Ovary (tissue), 3 donors: ENCODE results near the gene HLA-DRA.

Experiments
- EP300 ChIP-seq: sonication (generic); formaldehyde crosslinking; IDR thresholded peaks from one replicate; pipeline ENCODE4 v1.6.1; 2017; ENCODE audit warnings: antibody characterized with exemption
- POLR2A ChIP-seq: fragments of 450-650 bp; IDR thresholded peaks from one replicate; pipeline ENCODE4 v1.6.1; 2017; ENCODE audit warnings: antibody characterized with exemption, mild to moderate bottlenecking, moderate library complexity
- TF ChIP-seq, protein P1 (sequence below), 3 donors: fragments of 450-650 bp in 2 of 3; fragments of 200-600 bp in 1 of 3; IDR thresholded peaks; one replicate each; pipeline versions ENCODE4 v1.5.1 to v1.8.0; 2016 to 2022; ENCODE audit warnings: antibody characterized with exemption in 3 of 3, mild to moderate bottlenecking in 1 of 3
- donor health status: DM: no; HTN: no; CAD: no.

DNA sequence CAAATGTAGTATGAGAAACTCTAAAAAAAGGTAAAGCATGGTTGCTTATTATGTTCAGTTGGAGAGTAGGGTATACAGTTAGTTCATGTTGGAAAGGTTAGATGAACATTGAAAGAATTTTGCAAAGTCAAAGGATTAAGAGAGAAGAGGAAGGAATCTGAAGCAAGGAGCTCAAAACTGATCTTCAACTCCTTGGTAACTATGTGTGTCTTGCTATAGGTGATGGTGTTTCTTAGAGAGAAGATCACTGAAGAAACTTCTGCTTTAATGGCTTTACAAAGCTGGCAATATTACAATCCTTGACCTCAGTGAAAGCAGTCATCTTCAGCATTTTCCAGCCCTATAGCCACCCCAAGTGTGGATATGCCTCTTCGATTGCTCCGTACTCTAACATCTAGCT is 4.7 kb downstream of the HLA-DRA start:
- TF ChIP-seq, protein P1, sequence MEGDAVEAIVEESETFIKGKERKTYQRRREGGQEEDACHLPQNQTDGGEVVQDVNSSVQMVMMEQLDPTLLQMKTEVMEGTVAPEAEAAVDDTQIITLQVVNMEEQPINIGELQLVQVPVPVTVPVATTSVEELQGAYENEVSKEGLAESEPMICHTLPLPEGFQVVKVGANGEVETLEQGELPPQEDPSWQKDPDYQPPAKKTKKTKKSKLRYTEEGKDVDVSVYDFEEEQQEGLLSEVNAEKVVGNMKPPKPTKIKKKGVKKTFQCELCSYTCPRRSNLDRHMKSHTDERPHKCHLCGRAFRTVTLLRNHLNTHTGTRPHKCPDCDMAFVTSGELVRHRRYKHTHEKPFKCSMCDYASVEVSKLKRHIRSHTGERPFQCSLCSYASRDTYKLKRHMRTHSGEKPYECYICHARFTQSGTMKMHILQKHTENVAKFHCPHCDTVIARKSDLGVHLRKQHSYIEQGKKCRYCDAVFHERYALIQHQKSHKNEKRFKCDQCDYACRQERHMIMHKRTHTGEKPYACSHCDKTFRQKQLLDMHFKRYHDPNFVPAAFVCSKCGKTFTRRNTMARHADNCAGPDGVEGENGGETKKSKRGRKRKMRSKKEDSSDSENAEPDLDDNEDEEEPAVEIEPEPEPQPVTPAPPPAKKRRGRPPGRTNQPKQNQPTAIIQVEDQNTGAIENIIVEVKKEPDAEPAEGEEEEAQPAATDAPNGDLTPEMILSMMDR (IDR thresholded peaks at IDR 0.05) = no peak
- TF ChIP-seq POLR2A (no peak), EP300 (no peak)
